Measurements from ENCODE around the gene DIS3L2. TPM values are rescaled to one million over a fixed set of nuclear protein-coding genes. Genes with fewer than 3 reads are reported as not detected.
A peak's percentile ranks its signal among the peaks of the same experiment; 100 is the strongest.

Gene DIS3L2
- total RNA-seq, 2 experiments from 2014 or later, result 20.2 to 20.6 TPM

DNA sequence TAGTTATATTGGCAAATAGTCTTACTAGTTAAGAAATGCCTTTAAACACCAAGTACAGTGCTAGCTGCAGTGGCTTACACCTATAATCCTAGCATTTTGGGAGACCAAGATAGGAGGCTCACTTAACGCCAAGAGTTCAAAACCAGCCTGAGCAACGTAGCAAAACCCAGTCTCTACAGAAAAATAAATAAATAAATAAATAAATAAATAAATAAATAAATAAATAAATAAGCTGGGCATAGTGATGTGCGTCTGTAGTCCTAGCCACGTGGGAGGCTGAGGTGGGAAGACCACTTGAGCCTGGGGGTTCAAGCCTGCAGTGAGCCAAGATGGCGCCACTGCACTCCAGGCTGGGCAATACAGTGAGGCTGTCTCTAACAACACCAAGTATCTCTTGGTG is 258.4 kb downstream of the DIS3L2 start:
- peak overlapping the region; percentile 21 for H3K4me3 ChIP-seq (ENCODE audit: low read depth, low read length, poor library complexity, severe bottlenecking)
- peak overlapping the region; percentile 72 for H3K4me2 ChIP-seq (ENCODE audit: low read length)
- no peaks in the 10 kb centered on the region for H3K9me3 ChIP-seq (ENCODE audit: low read length)
- ChIA-PET CTCF (ENCODE audit: unreplicated experiment) (no interaction called here), POLR2A (interaction anchor here (1.2 kb wide), 1 partner anchor 115 kb away, joined by 3 read pairs; no protein-coding TSS in a partner anchor)
- peak overlapping the region; percentile 62 for H3K27ac ChIP-seq (ENCODE audit: low read depth, low read length, poor library complexity, severe bottlenecking)
- no peaks in the 10 kb centered on the region for H3K79me2 ChIP-seq (ENCODE audit: insufficient read depth, low read depth, low read length)
- intact Hi-C loops (cut with micrococcal nuclease; ENCODE audit: unreplicated experiment), result no loop called here
- H3K9me2 ChIP-seq (ENCODE audit: insufficient read depth, low read length), result no peaks in the 10 kb centered on the region
- peak overlapping the region; percentile 57; the same call in 1 of the 2 replicates for H2AFZ ChIP-seq (ENCODE audit: low read length)
- peaks cover 26% of the 10 kb centered on the region for H3K4me1 ChIP-seq (ENCODE audit: insufficient read depth, low read length, poor library complexity, severe bottlenecking)
- no TSS peak for BruUV-seq (replicated peaks)
- no peaks in the 10 kb centered on the region for H3K36me3 ChIP-seq (ENCODE audit: insufficient read depth, low read length)
- TF ChIP-seq EZH2phosphoT487 (IDR thresholded peaks at IDR 0.05; ENCODE audit: borderline replicate concordance, low read depth, low read length) (no peak), CTCF (conservative IDR thresholded peaks at IDR 0.05; ENCODE audit: low read length) (no peak)
- DNase-seq (ENCODE audit: low spot score), result no peak
- no peaks in the 10 kb centered on the region for H4K20me1 ChIP-seq (ENCODE audit: insufficient read depth, low read length)

DNA sequence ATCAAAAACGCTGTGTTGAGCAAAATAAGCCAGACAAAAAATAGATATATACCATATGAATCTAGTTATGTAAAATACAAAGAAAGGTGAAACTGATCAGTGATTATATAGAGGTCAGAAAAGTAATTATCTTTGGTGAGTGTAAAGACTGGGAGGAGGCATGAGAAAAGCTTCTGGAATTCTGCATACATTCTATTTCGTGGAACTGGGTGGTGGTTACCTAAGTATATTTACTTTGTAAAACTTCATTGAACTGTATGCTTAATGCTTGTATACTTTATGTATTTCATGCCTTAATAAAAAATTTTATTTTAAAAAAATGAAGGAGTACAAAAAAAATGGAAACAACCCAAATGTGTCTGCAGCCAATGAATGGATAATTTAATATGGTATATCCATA is 263.9 kb downstream of the DIS3L2 start:
- no peaks in the 10 kb centered on the region for H3K36me3 ChIP-seq (ENCODE audit: insufficient read depth, low read length)
- POLR2A ChIA-PET, result no interaction called here

More for the DNA sequence above, 263.9 kb downstream of the DIS3L2 start:
- Histone ChIP-seq H4K20me1 (ENCODE audit: insufficient read depth, low read length) (no peaks in the 10 kb centered on the region), H3K79me2 (ENCODE audit: insufficient read depth, low read depth, low read length) (no peaks in the 10 kb centered on the region), H3K4me1 (ENCODE audit: insufficient read depth, low read length, poor library complexity, severe bottlenecking) (no peaks in the 10 kb centered on the region), H3K4me2 (ENCODE audit: low read length) (no peak overlapping the region), H3K4me3 (ENCODE audit: low read depth, low read length, poor library complexity, severe bottlenecking) (no peak overlapping the region), H3K27ac (ENCODE audit: low read depth, low read length, poor library complexity, severe bottlenecking) (no peak overlapping the region), H2AFZ (ENCODE audit: low read length) (no peak overlapping the region), H3K9me3 (ENCODE audit: low read length) (no peaks in the 10 kb centered on the region), H3K9me2 (ENCODE audit: insufficient read depth, low read length) (no peaks in the 10 kb centered on the region)
- TF ChIP-seq CTCF (conservative IDR thresholded peaks at IDR 0.05; ENCODE audit: low read length), result no peak
- no peak for TF ChIP-seq EZH2phosphoT487 (IDR thresholded peaks at IDR 0.05; ENCODE audit: borderline replicate concordance, low read depth, low read length)
- CTCF ChIA-PET (ENCODE audit: unreplicated experiment), result no interaction called here
- no TSS peak for BruUV-seq (replicated peaks)
- no peak for DNase-seq (ENCODE audit: low spot score)
- intact Hi-C loops (cut with micrococcal nuclease; ENCODE audit: unreplicated experiment), result no loop called here

Data from OCI-LY7 (cell line).